HepG2 (cell line): ENCODE data around the gene STX4. TPM values are rescaled to one million over a fixed set of nuclear protein-coding genes. Genes with fewer than 3 reads are reported as not detected.
A peak's percentile ranks its signal among the peaks of the same experiment; 100 is the strongest.

Experiments
- ATAC-seq: fragments of 200-7000 bp; cut with Tn5 transposase; 3 replicates; pipeline ENCODE4 v1.9.1; 2020; ENCODE audit warnings: mild to moderate bottlenecking, moderate library complexity
- BruUV-seq: library from RNA; stranded (reverse); fragments of 400-500 nt; replicated peaks from 2 replicates; lab custom pipeline; 2021; lab: Mats Ljungman, UMichigan
- CTCF ChIA-PET: fragments of 300-600 bp; formaldehyde crosslinking; extraction: SDS; loops from one replicate; lab custom pipeline; 2021; ENCODE audit warnings: low total read pairs, inconsistent platforms, low intra/inter-chr PET ratio; lab: Yijun Ruan, JAX
- POLR2A ChIA-PET: fragments of 350-600 bp; sonication (Branson Sonifier 250); formaldehyde crosslinking; loops from one replicate; lab custom pipeline; 2020; ENCODE audit warnings: antibody characterized with exemption, inconsistent platforms; lab: Yijun Ruan, JAX
- DNase-seq: peaks from one replicate; pipeline ENCODE4 v3.0.0-alpha.2; 2015; ENCODE audit warnings: low spot score
- FAIRE-seq: peaks from 3 replicates; lab custom pipeline; 2011; peaks lifted over from hg19 to GRCh38; lab: Jason Lieb, UNC
- H2AFZ ChIP-seq: one replicate; pipeline ENCODE4 v1.6.1; 2011; ENCODE audit warnings: low read length, inconsistent platforms
- H3K27ac ChIP-seq: fragments of 300-600 bp; 3 replicates; pipeline ENCODE4 v1.8.0; 2011; ENCODE audit warnings: mixed run types, mild to moderate bottlenecking, mixed read lengths, low read length, inconsistent platforms; ENCODE audit not compliant: insufficient read depth; ENCODE audit errors: extremely low read length
- H3K27me3 ChIP-seq, 2 experiments: fragments of 200-600 bp in 1 of 2; 2 replicates in 1 of 2; 3 replicates in 1 of 2; pipeline versions ENCODE4 v1.6.0 to v1.8.0; 2011; ENCODE audit warnings: low read length in 2 of 2, mild to moderate bottlenecking in 2 of 2, moderate library complexity in 2 of 2, inconsistent platforms in 1 of 2; ENCODE audit not compliant: insufficient read depth in 2 of 2, control insufficient read depth in 1 of 2
- H3K36me3 ChIP-seq, 2 experiments: fragments of 200-600 bp in 1 of 2; replicated peaks in 1 of 2; 2 replicates in 1 of 2; 3 replicates in 1 of 2; pipeline versions ENCODE4 v1.5.1 to v1.8.0; 2011; ENCODE audit warnings: low read length in 2 of 2, inconsistent platforms in 1 of 2; ENCODE audit not compliant: insufficient read depth in 2 of 2, control insufficient read depth in 1 of 2
- H3K4me1 ChIP-seq: 2 replicates; pipeline ENCODE4 v1.5.1; 2012; ENCODE audit warnings: low read length, inconsistent platforms; ENCODE audit not compliant: insufficient read depth
- H3K4me2 ChIP-seq: 2 replicates; pipeline ENCODE4 v1.6.0; 2011; ENCODE audit warnings: low read depth, low read length, inconsistent platforms
- H3K4me3 ChIP-seq, 3 experiments: fragments of 200-600 bp in 1 of 3; sonication (generic), shearing (Covaris generic) in 1 of 3; replicated peaks in 1 of 3; 2 replicates each; pipeline ENCODE4 v1.5.1; 2011 to 2016; ENCODE audit warnings: low read length in 3 of 3, inconsistent platforms in 2 of 3, low read depth in 2 of 3, mild to moderate bottlenecking in 2 of 3, control low read depth in 1 of 3, mixed read lengths in 1 of 3; ENCODE audit not compliant: insufficient read depth in 1 of 3
- H3K79me2 ChIP-seq: one replicate; pipeline ENCODE4 v1.6.1; 2011; ENCODE audit warnings: low read length, inconsistent platforms; ENCODE audit not compliant: insufficient read depth
- H3K9ac ChIP-seq: 2 replicates; pipeline ENCODE4 v1.6.0; 2011; ENCODE audit warnings: mild to moderate bottlenecking, low read depth, low read length, inconsistent platforms; ENCODE audit not compliant: insufficient read depth
- H3K9me3 ChIP-seq: 2 replicates; pipeline ENCODE4 v1.5.1; 2012; ENCODE audit warnings: mild to moderate bottlenecking, low read length
- H4K20me1 ChIP-seq: 2 replicates; pipeline ENCODE4 v1.6.0; 2011; ENCODE audit warnings: inconsistent platforms, mild to moderate bottlenecking, low read length, moderate library complexity; ENCODE audit not compliant: insufficient read depth
- CBX5 ChIP-seq: sonication (generic); formaldehyde crosslinking; IDR thresholded peaks from 2 replicates; pipeline ENCODE4 v1.4.0; 2020; ENCODE audit warnings: missing genetic modification reagents, borderline replicate concordance
- KDM1A ChIP-seq: IDR thresholded peaks from 2 replicates; pipeline ENCODE4 v1.6.1; 2016; ENCODE audit warnings: missing compliant biosample characterization
- NAIF1 ChIP-seq: sonication (generic); formaldehyde crosslinking; IDR thresholded peaks from 2 replicates; pipeline ENCODE4 v1.5.0; 2020; ENCODE audit warnings: mild to moderate bottlenecking, missing genetic modification reagents, borderline replicate concordance
- POLR2AphosphoS2 ChIP-seq: IDR thresholded peaks from 2 replicates; pipeline ENCODE4 v1.6.1; 2011; ENCODE audit warnings: low read depth, low read length, improper control_type of control experiment
- SALL2 ChIP-seq: sonication (generic); formaldehyde crosslinking; IDR thresholded peaks from 2 replicates; pipeline ENCODE4 v1.8.1; 2023; ENCODE audit warnings: mild to moderate bottlenecking, missing genetic modification reagents, inconsistent platforms
- TMF1 ChIP-seq: sonication (generic); formaldehyde crosslinking; IDR thresholded peaks from 2 replicates; pipeline ENCODE4 v1.8.1; 2022; ENCODE audit warnings: low read depth, missing genetic modification reagents
- ZMYM3 ChIP-seq: sonication (generic); formaldehyde crosslinking; IDR thresholded peaks from 2 replicates; pipeline ENCODE4 v1.5.1; 2020; ENCODE audit warnings: mild to moderate bottlenecking, missing genetic modification reagents
- ZNF432 ChIP-seq: sonication (generic); formaldehyde crosslinking; IDR thresholded peaks from 2 replicates; pipeline ENCODE4 v1.5.0; 2020; ENCODE audit warnings: missing genetic modification reagents, mild to moderate bottlenecking, borderline replicate concordance
- ZNF768 ChIP-seq: sonication (generic); formaldehyde crosslinking; IDR thresholded peaks from 2 replicates; pipeline ENCODE4 v1.4.0; 2020; ENCODE audit warnings: missing genetic modification reagents
- WGBS: methylation state at CpG from one replicate; pipeline ENCODE4 v1.1.6; 2017; ENCODE audit warnings: low lambda C conversion rate; 5-methylcytosine and 5-hydroxymethylcytosine counted together
- in situ Hi-C: cut with HindIII; loops from 2 replicates; pipeline ENCODE4 v1.10.0; 2017; ENCODE audit warnings: low pct_unique_long_range_greater_than_20kb; ENCODE audit not compliant: extremely low pct_ligation_motif_present
- intact Hi-C: fragments of 100-400 bp; cut with micrococcal nuclease; formaldehyde crosslinking; loops from one replicate; pipeline ENCODE4 v1.10.0; 2022; ENCODE audit not compliant: unreplicated experiment
- polyA plus RNA-seq, 8 experiments: library from polyadenylated mRNA; depleted of rRNA in 3 of 8; stranded (reverse) in 7 of 8; unstranded in 1 of 8; fragments of >200 nt; fragmentation: Illumina TruSeq in 4 of 8; extraction: Trizol in 4 of 8; gene quantifications; 2 replicates each; pipeline versions ENCODE4 v1.2.1 to v1.2.3, GENCODE V29; 2011 to 2016; ENCODE audit warnings: low read depth in 4 of 8, missing spikeins in 1 of 8, mixed read lengths in 1 of 8; ENCODE audit not compliant: insufficient read depth in 1 of 8
- total RNA-seq, 5 experiments: library from RNA; depleted of rRNA; stranded (reverse); fragments of >200 nt; fragmentation: Illumina TruSeq; extraction: Trizol; gene quantifications; 2 replicates each; pipeline ENCODE4 v1.2.3, GENCODE V29; 2016; ENCODE audit warnings: low read depth in 1 of 5
- TF ChIP-seq, protein P1 (sequence below), 2 experiments: fragments of 450-650 bp in 1 of 2; sonication (generic) in 1 of 2; formaldehyde crosslinking in 1 of 2; IDR thresholded peaks; 2 replicates each; pipeline versions ENCODE4 v1.6.1 to v1.8.0; 2016 to 2022; ENCODE audit warnings: antibody characterized with exemption in 1 of 2, mild to moderate bottlenecking in 1 of 2, missing genetic modification reagents in 1 of 2
- TF ChIP-seq, protein P2 (sequence below): sonication (generic); formaldehyde crosslinking; IDR thresholded peaks from 2 replicates; pipeline ENCODE4 v1.8.0; 2022; ENCODE audit warnings: mild to moderate bottlenecking, missing genetic modification reagents
- TF ChIP-seq, protein P3 (sequence below): IDR thresholded peaks from 2 replicates; pipeline ENCODE4 v1.6.1; 2016; ENCODE audit warnings: missing genetic modification reagents, missing compliant biosample characterization

The STX4 gene
- total and polyA plus RNA-seq, 2 of the 13 experiments (the other 11 are each of a cell fraction or from before 2014, with no cell fraction given): 29.2 to 34.6 TPM

DNA sequence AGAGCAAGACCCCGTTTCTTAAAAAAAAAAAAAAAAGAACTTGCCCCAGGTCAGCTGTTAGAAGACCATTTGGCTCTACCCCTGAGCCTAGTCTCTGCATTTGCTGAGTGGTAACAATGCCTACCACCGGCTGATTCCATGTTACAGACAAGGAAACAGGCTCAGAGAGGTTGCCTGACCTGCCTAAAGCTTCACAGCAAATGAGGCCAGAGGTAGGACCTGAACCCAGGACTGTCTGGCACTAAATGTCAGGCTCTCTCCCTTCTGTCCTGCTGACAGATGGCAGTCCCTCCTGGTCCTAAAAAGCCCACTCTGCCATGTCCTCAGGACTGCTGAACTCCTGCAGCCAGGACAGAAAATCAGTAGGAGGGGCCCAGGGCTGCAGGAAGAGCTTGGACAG lies 28.7 kb upstream of the STX4 start:
- POLR2A ChIA-PET: no interaction called here
- Histone ChIP-seq H3K36me3 (no peaks in the 10 kb centered on the region), H3K4me1 (peaks cover 82% of the 10 kb centered on the region), H4K20me1 (no peaks in the 10 kb centered on the region), H3K27ac (no peak overlapping the region), H3K9me3 (no peaks in the 10 kb centered on the region), H3K9ac (no peak overlapping the region), H3K4me2 (no peak overlapping the region), H2AFZ (no peak overlapping the region), H3K4me3 (no peak overlapping the region), H3K79me2 (no peaks in the 10 kb centered on the region), H3K27me3 (peaks cover 5 to 9% of the 10 kb centered on the region in 2 experiments; a peak in 4 of 5 replicates)
- no peak for TF ChIP-seq POLR2AphosphoS2
- no peak for TF ChIP-seq NAIF1 (CRISPR knock-in tag)
- TF ChIP-seq CBX5 (CRISPR knock-in tag): no peak
- TF ChIP-seq KDM1A: 0 out of 2 replicates have a peak, but pooled peaks have one; percentile 26
- TF ChIP-seq, protein P1, sequence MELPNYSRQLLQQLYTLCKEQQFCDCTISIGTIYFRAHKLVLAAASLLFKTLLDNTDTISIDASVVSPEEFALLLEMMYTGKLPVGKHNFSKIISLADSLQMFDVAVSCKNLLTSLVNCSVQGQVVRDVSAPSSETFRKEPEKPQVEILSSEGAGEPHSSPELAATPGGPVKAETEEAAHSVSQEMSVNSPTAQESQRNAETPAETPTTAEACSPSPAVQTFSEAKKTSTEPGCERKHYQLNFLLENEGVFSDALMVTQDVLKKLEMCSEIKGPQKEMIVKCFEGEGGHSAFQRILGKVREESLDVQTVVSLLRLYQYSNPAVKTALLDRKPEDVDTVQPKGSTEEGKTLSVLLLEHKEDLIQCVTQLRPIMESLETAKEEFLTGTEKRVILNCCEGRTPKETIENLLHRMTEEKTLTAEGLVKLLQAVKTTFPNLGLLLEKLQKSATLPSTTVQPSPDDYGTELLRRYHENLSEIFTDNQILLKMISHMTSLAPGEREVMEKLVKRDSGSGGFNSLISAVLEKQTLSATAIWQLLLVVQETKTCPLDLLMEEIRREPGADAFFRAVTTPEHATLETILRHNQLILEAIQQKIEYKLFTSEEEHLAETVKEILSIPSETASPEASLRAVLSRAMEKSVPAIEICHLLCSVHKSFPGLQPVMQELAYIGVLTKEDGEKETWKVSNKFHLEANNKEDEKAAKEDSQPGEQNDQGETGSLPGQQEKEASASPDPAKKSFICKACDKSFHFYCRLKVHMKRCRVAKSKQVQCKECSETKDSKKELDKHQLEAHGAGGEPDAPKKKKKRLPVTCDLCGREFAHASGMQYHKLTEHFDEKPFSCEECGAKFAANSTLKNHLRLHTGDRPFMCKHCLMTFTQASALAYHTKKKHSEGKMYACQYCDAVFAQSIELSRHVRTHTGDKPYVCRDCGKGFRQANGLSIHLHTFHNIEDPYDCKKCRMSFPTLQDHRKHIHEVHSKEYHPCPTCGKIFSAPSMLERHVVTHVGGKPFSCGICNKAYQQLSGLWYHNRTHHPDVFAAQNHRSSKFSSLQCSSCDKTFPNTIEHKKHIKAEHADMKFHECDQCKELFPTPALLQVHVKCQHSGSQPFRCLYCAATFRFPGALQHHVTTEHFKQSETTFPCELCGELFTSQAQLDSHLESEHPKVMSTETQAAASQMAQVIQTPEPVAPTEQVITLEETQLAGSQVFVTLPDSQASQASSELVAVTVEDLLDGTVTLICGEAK (IDR thresholded peaks at IDR 0.05): no peak
- TF ChIP-seq, protein P1 (CRISPR knock-in tag; IDR thresholded peaks at IDR 0.05): no peak
- TF ChIP-seq ZNF432 (CRISPR knock-in tag): no peak
- TF ChIP-seq, protein P2, sequence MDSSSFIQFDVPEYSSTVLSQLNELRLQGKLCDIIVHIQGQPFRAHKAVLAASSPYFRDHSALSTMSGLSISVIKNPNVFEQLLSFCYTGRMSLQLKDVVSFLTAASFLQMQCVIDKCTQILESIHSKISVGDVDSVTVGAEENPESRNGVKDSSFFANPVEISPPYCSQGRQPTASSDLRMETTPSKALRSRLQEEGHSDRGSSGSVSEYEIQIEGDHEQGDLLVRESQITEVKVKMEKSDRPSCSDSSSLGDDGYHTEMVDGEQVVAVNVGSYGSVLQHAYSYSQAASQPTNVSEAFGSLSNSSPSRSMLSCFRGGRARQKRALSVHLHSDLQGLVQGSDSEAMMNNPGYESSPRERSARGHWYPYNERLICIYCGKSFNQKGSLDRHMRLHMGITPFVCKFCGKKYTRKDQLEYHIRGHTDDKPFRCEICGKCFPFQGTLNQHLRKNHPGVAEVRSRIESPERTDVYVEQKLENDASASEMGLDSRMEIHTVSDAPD (CRISPR knock-in tag): no peak
- peak; percentile 97 for TF ChIP-seq ZNF768 (CRISPR knock-in tag)
- TF ChIP-seq TMF1: no peak
- TF ChIP-seq, protein P3, sequence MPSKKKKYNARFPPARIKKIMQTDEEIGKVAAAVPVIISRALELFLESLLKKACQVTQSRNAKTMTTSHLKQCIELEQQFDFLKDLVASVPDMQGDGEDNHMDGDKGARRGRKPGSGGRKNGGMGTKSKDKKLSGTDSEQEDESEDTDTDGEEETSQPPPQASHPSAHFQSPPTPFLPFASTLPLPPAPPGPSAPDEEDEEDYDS (CRISPR knock-in tag): no peak
- TF ChIP-seq ZMYM3 (CRISPR knock-in tag): peak; percentile 68; the same call in 1 of the 2 replicates
- TF ChIP-seq SALL2 (CRISPR knock-in tag): no peak
- in situ Hi-C loops: no loop called here
- intact Hi-C loops: no loop called here
- no peak for ATAC-seq
- BruUV-seq: no TSS peak
- no peak for DNase-seq
- 44% methylated on average over 2 of the region's 2 CpGs for WGBS
- no peak for FAIRE-seq
- CTCF ChIA-PET: no interaction called here
